Endodermal cell (in vitro differentiated cells): ENCODE measurements around the gene RDH8. TPM values are rescaled to one million over a fixed set of nuclear protein-coding genes. Genes with fewer than 3 reads are reported as not detected.

Source experiments
- DNase-seq: peaks from one replicate; pipeline ENCODE4 v3.0.0-alpha.2; 2017
- H3K27ac ChIP-seq: 2 replicates; pipeline ENCODE4 v1.5.1; 2013; ENCODE audit warnings: mild to moderate bottlenecking, low read depth, low read length, moderate library complexity
- H3K27me3 ChIP-seq: 2 replicates; pipeline ENCODE4 v1.6.1; 2013; ENCODE audit warnings: mild to moderate bottlenecking, low read length, moderate library complexity; ENCODE audit not compliant: insufficient read depth, control insufficient read depth, poor library complexity, severe bottlenecking
- H3K36me3 ChIP-seq: 2 replicates; pipeline ENCODE4 v1.7.0; 2013; ENCODE audit warnings: mild to moderate bottlenecking, low read length, moderate library complexity; ENCODE audit not compliant: control insufficient read depth, insufficient read depth
- H3K4me1 ChIP-seq: one replicate; pipeline ENCODE4 v1.7.0; 2013; ENCODE audit warnings: low read length; ENCODE audit not compliant: control insufficient read depth, insufficient read depth
- H3K4me3 ChIP-seq: 2 replicates; pipeline ENCODE4 v1.5.1; 2013; ENCODE audit warnings: mild to moderate bottlenecking, low read length, moderate library complexity
- H3K9ac ChIP-seq: 2 replicates; pipeline ENCODE4 v1.6.1; 2013; ENCODE audit warnings: mild to moderate bottlenecking, low read length, moderate library complexity; ENCODE audit not compliant: poor library complexity, severe bottlenecking; ENCODE audit errors: extremely low read depth
- H3K9me3 ChIP-seq: 2 replicates; pipeline ENCODE4 v1.6.1; 2013; ENCODE audit warnings: mild to moderate bottlenecking, low read length, moderate library complexity; ENCODE audit not compliant: control insufficient read depth
- H3K27ac Mint-ChIP-seq: 2 replicates; pipeline ENCODE4 v1.8.0; 2020; ENCODE audit warnings: mixed read lengths
- H3K27me3 Mint-ChIP-seq: 2 replicates; pipeline ENCODE4 v1.8.0; 2021; ENCODE audit warnings: mild to moderate bottlenecking, mixed read lengths; ENCODE audit not compliant: insufficient read depth
- H3K36me3 Mint-ChIP-seq: 2 replicates; pipeline ENCODE4 v1.8.0; 2020; ENCODE audit warnings: low read depth, mixed read lengths
- H3K4me1 Mint-ChIP-seq: 2 replicates; pipeline ENCODE4 v1.8.0; 2020; ENCODE audit warnings: mixed read lengths
- H3K4me3 Mint-ChIP-seq: 2 replicates; pipeline ENCODE4 v1.8.0; 2020; ENCODE audit warnings: mild to moderate bottlenecking, moderate library complexity, mixed read lengths
- H3K9me3 Mint-ChIP-seq: 2 replicates; pipeline ENCODE4 v1.8.0; 2020; ENCODE audit warnings: mild to moderate bottlenecking, mixed read lengths
- CTCF ChIP-seq: fragments of 200-600 bp; sonication (generic); conservative IDR thresholded peaks from 2 replicates; pipeline ENCODE4 v1.5.0; 2021; ENCODE audit warnings: antibody characterized with exemption, mild to moderate bottlenecking
- WGBS, 2 experiments: methylation state at CpG; one replicate each; pipeline versions ENCODE4 v1.1.5 to v1.1.7; 2013; ENCODE audit warnings: missing lambda C conversion rate in 2 of 2, mixed read lengths in 1 of 2; ENCODE audit not compliant: insufficient coverage in 1 of 2, insufficient read length in 1 of 2; 5-methylcytosine and 5-hydroxymethylcytosine counted together
- total RNA-seq, 2 donors: library from RNA; stranded (reverse); fragmentation: NEBNext Ultra II Directional in 1 of 2; extraction: Animal tissue kit (Norgen Biotek cat#: 25700) in 1 of 2; gene quantifications; 2 replicates in 1 of 2; 3 replicates in 1 of 2; pipeline ENCODE4 v1.2.1, GENCODE V29; 2021

The RDH8 gene
- total RNA-seq, 2 donors from 2014 or later = not detected

DNA sequence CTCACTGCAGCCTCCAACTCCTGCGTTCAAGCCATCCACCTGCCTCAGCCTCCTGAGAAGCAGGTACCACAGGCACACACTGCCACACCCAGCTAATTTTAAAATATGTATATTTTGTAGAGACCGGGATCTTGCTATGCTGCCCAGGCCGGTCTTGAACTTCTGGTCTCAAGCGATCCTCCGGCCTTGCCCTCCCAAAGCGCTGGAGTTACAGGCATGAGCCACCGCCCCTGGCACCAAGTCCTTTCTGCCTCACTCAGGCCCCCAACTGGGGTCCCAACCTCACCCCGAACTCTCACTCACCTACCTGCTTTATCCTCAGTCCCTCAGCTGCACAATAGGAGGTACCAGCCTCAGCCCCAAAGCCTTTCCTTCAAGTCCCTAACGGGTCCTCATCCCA, 2.3 kb upstream of the RDH8 start:
- DNase-seq = no peak
- Histone ChIP-seq H3K4me1 (no peaks in the 10 kb centered on the region), H3K27ac (no peak overlapping the region), H3K9me3 (no peaks in the 10 kb centered on the region), H3K4me3 (no peak overlapping the region), H3K27me3 (peaks cover 60% of the 10 kb centered on the region), H3K9ac (no peak overlapping the region), H3K36me3 (no peaks in the 10 kb centered on the region)
- H3K4me3 Mint-ChIP-seq = no peak overlapping the region
- TF ChIP-seq CTCF = no peak
- peaks cover 63% of the 10 kb centered on the region for H3K27me3 Mint-ChIP-seq
- H3K27ac Mint-ChIP-seq = no peak overlapping the region
- no peaks in the 10 kb centered on the region for H3K9me3 Mint-ChIP-seq
- H3K4me1 Mint-ChIP-seq = peaks cover 7% of the 10 kb centered on the region
- H3K36me3 Mint-ChIP-seq = no peaks in the 10 kb centered on the region
- WGBS, 2 experiments = 85 to 91% methylated on average over 7 to 9 of the region's 9 CpGs

GRCh38 chr19:10011974-10012373, 1.3 kb upstream of the RDH8 start:
- 14 to 61% methylated on average over 1 to 7 of the region's 7 CpGs for WGBS, 2 experiments
- Mint-ChIP-seq H3K4me3 (no peak overlapping the region), H3K27me3 (peaks cover 60% of the 10 kb centered on the region), H3K36me3 (no peaks in the 10 kb centered on the region), H3K9me3 (no peaks in the 10 kb centered on the region), H3K4me1 (peaks cover 7% of the 10 kb centered on the region), H3K27ac (no peak overlapping the region)
- H3K27me3 ChIP-seq = peaks cover 60% of the 10 kb centered on the region
- no peak overlapping the region for H3K4me3 ChIP-seq
- no peak for TF ChIP-seq CTCF
- no peak for DNase-seq
- H3K4me1 ChIP-seq = no peaks in the 10 kb centered on the region
- no peak overlapping the region for H3K9ac ChIP-seq
- H3K27ac ChIP-seq = no peak overlapping the region
- no peaks in the 10 kb centered on the region for H3K9me3 ChIP-seq
- no peaks in the 10 kb centered on the region for H3K36me3 ChIP-seq

DNA sequence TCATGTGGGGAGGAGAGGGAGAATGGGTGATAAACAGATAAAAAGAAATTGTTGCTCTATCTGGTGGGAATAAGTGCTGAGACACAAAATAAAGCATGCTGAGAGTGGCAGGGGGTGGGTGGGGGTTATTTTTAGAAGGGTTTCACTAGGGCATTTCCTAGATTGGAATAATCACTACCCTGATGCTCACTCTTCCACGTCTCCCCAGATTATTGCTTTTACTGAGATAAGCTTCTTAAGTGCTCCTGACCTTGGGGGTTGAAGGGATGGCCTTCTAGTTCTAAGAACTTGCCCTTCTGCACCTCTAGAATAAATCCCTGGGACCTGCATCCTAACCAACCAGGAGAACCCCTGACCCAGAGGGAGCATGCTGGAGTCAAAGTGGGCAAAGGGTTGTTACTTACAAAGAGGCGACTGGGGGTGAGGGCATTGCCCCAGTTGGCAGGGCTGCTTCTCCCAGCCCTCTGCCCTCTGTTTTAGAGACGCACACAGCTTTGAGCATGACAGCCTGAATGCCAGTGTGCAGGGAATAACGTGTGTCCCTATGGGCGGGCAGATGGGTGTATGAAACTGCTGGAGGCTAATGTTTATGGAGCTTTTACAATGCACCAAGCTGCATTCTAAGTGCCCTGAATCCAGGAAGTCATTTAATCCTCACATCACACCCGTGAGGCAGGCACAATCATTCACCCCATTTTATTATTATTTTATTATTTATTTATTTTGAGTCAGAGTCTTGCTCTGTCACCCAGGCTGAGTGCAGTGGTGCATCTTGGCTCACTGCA, 743 bp downstream of the RDH8 start:
- peaks cover 47% of the 10 kb centered on the region for H3K27me3 ChIP-seq
- no peaks in the 10 kb centered on the region for H3K4me1 ChIP-seq
- 78% methylated on average over 5 of the region's 6 CpGs for WGBS, 2 experiments
- H3K9me3 ChIP-seq = no peaks in the 10 kb centered on the region
- H3K4me1 Mint-ChIP-seq = peaks cover 5% of the 10 kb centered on the region
- H3K27ac Mint-ChIP-seq = no peak overlapping the region
- H3K36me3 Mint-ChIP-seq = no peaks in the 10 kb centered on the region
- no peak overlapping the region for H3K4me3 Mint-ChIP-seq
- no peak overlapping the region for H3K4me3 ChIP-seq
- no peak for DNase-seq
- no peaks in the 10 kb centered on the region for H3K9me3 Mint-ChIP-seq
- H3K9ac ChIP-seq = no peak overlapping the region
- no peak for TF ChIP-seq CTCF
- H3K27me3 Mint-ChIP-seq = peaks cover 44% of the 10 kb centered on the region
- no peaks in the 10 kb centered on the region for H3K36me3 ChIP-seq
- no peak overlapping the region for H3K27ac ChIP-seq
